ENCODE results near the gene DNAL4. TPM values are rescaled to one million over a fixed set of nuclear protein-coding genes. Genes with fewer than 3 reads are reported as not detected.

The DNAL4 gene
- total RNA-seq, 1 experiment from 2014 or later, result 8.3 TPM

- Histone ChIP-seq H3K4ac (ENCODE audit: low read depth, low read length) (no peak overlapping the region), H4K8ac (replicated peaks; ENCODE audit: insufficient read length, low read depth, low read length) (no peak overlapping the region), H2BK15ac (ENCODE audit: low read depth, low read length) (no peak overlapping the region), H4K91ac (ENCODE audit: insufficient read length, low read depth, low read length) (no peak overlapping the region), H2BK12ac (ENCODE audit: insufficient read length, low read depth, low read length) (no peak overlapping the region), H3K9me3 (ENCODE audit: control insufficient read depth, low read depth, low read length) (no peaks in the 10 kb centered on the region), H2BK20ac (ENCODE audit: low read depth, low read length, poor library complexity, severe bottlenecking) (no peak overlapping the region), H2BK120ac (ENCODE audit: low read depth, low read length, poor library complexity, severe bottlenecking) (no peak overlapping the region), H3K4me1 (ENCODE audit: insufficient read depth, low read length) (no peaks in the 10 kb centered on the region), H3K9ac (ENCODE audit: extremely low read depth, insufficient read length, low read length) (no peak overlapping the region), H3K23ac (ENCODE audit: insufficient read length, low read depth, low read length) (no peak overlapping the region), H4K5ac (ENCODE audit: insufficient read length, low read depth, low read length) (no peak overlapping the region), H3K56ac (ENCODE audit: insufficient read length, low read depth, low read length) (no peak overlapping the region), H3K18ac (ENCODE audit: insufficient read length, low read depth, low read length) (no peak overlapping the region), H3K4me2 (ENCODE audit: insufficient read depth, insufficient read length, low read length) (no peak overlapping the region), H3T11ph (ENCODE audit: low read length) (no peak overlapping the region), H3K14ac (ENCODE audit: insufficient read depth, low read length) (no peak overlapping the region), H3K27ac (ENCODE audit: insufficient read length, low read depth, low read length) (no peak overlapping the region), H3K79me2 (ENCODE audit: insufficient read depth, low read length) (no peaks in the 10 kb centered on the region), H2AFZ (ENCODE audit: low read length) (no peak overlapping the region), H2AK5ac (ENCODE audit: insufficient read length, low read length) (no peak overlapping the region), H3K23me2 (ENCODE audit: insufficient read length, low read depth, low read length, poor library complexity, severe bottlenecking) (no peaks in the 10 kb centered on the region), H2BK5ac (ENCODE audit: insufficient read length, low read length) (no peak overlapping the region), H3K27me3 (ENCODE audit: insufficient read depth, low read length) (no peaks in the 10 kb centered on the region), H3K79me1 (ENCODE audit: insufficient read depth, low read depth, low read length, poor library complexity, severe bottlenecking) (no peaks in the 10 kb centered on the region), H4K20me1 (ENCODE audit: control insufficient read depth, insufficient read depth, insufficient read length) (no peaks in the 10 kb centered on the region)
- Mint-ChIP-seq H3K9me3 (no peaks in the 10 kb centered on the region), H3K4me3 (no peak overlapping the region), H3K27me3 (ENCODE audit: low read depth) (peaks cover 2% of the 10 kb centered on the region), H3K27ac (no peak overlapping the region; a peak in 1 of 7 replicates), H3K36me3 (ENCODE audit: insufficient read depth in 1 of 3, low read depth in 3 of 3) (no peaks in the 10 kb centered on the region), H3K4me1 (peaks cover 4 to 17% of the 10 kb centered on the region in 2 experiments)
- no peak for DNase-seq
- TF ChIP-seq CTCF (conservative IDR thresholded peaks at IDR 0.05), result no peak
- WGBS (ENCODE audit: extremely low coverage, insufficient read length, low lambda C conversion rate), result no CpG with 5 or more reads among the region's 8 CpGs
Observed at GRCh38 chr22:38772623-38772873, 21.4 kb downstream of the DNAL4 start.
